GM13976 (cell line): ENCODE measurements around the gene ERGIC1.

Source experiments
- DNase-seq: peaks from one replicate; pipeline ENCODE4 v3.0.0; 2012; ENCODE audit warnings: low spot score
- in situ Hi-C: fragments of 300-500 bp; cut with MboI; formaldehyde crosslinking; loops from one replicate; pipeline ENCODE4 v1.12.0; 2022; ENCODE audit warnings: low sequenced_read_pairs, mixed read lengths, inconsistent platforms; ENCODE audit not compliant: unreplicated experiment
- TF ChIP-seq, protein P1 (sequence below): IDR thresholded peaks from 2 replicates; pipeline ENCODE4 v1.5.1; 2012; ENCODE audit warnings: borderline replicate concordance, mild to moderate bottlenecking; ENCODE audit not compliant: insufficient read depth; ENCODE audit errors: extremely low read depth, missing control alignments, control extremely low read depth

The ERGIC1 gene

DNA sequence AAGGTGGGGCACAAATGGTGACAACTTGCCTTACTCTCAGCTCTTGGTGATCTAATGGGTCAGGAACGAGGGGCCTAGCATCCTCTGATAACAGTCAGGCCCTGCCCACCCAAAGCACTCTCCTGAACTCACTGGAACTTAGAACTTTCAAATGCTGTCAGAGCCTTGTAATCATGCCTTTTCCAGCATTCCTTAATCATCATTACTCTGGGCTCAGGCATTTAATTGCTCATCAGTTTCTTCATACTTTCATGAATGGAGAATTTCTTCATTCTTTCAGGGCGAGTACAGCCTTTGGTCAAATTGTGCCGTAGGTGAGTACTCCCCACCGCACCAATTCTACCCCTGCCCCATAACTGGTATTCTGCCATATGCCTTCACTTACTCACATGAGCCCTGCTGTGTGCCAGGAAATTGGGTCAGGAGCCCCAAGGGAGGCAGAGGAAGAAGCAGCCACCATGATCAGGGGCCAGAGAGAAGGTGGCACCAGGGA is 32.8 kb upstream of the ERGIC1 start:
- in situ Hi-C loops = no loop called here
- no peak for DNase-seq
- TF ChIP-seq, protein P1, sequence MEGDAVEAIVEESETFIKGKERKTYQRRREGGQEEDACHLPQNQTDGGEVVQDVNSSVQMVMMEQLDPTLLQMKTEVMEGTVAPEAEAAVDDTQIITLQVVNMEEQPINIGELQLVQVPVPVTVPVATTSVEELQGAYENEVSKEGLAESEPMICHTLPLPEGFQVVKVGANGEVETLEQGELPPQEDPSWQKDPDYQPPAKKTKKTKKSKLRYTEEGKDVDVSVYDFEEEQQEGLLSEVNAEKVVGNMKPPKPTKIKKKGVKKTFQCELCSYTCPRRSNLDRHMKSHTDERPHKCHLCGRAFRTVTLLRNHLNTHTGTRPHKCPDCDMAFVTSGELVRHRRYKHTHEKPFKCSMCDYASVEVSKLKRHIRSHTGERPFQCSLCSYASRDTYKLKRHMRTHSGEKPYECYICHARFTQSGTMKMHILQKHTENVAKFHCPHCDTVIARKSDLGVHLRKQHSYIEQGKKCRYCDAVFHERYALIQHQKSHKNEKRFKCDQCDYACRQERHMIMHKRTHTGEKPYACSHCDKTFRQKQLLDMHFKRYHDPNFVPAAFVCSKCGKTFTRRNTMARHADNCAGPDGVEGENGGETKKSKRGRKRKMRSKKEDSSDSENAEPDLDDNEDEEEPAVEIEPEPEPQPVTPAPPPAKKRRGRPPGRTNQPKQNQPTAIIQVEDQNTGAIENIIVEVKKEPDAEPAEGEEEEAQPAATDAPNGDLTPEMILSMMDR = no peak

DNA sequence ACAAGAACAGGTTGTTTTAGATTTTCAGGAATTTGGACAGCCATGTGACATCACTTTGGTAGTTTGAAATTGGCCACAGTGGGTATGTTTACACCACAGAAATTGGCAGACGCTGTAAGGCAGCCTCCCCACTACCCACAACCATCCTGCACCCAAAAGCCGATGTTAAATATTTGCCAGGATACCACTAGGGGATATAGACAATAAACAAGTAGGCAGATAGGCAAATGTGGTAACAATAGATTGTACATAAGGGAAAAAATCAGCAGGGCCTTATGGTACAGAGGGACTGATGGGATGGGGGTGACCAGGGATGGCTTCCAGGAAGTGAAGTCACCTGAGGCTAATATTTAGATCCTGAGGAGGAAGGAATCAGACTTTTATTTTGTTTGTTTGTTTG is 31.9 kb upstream of the ERGIC1 start:
- in situ Hi-C loops = no loop called here
- TF ChIP-seq, protein P1 = no peak
- DNase-seq = no peak

DNA sequence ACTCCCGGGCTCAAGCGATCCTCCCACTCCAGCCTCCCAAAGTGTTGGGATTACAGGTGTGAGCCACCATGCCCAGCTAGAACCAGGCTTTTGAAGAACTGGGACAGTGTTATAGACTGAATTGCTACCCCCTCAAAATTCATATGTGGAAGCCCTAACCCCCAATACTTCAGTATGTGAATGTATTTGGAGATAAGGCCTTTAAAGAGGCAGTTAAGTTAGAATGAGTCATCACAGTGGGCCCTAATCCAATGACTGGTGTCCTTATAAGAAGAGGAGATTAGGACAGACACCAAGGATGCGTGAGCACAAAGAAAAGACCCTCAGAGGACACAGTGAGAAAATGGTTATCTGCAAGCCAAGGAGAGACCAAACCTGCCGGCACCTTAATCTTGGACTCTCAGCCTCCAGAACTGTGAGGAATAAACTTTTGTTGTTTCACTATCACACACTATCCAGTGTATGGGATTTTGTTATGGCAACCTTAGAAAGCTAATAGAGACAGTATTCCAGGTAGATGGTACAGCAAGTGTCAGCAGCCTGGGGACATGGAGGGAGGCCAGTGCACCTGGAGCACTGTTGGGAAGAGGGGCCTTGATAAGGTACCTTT is 31.4 kb upstream of the ERGIC1 start:
- TF ChIP-seq, protein P1 = no peak
- in situ Hi-C loops = no loop called here
- DNase-seq = no peak

DNA sequence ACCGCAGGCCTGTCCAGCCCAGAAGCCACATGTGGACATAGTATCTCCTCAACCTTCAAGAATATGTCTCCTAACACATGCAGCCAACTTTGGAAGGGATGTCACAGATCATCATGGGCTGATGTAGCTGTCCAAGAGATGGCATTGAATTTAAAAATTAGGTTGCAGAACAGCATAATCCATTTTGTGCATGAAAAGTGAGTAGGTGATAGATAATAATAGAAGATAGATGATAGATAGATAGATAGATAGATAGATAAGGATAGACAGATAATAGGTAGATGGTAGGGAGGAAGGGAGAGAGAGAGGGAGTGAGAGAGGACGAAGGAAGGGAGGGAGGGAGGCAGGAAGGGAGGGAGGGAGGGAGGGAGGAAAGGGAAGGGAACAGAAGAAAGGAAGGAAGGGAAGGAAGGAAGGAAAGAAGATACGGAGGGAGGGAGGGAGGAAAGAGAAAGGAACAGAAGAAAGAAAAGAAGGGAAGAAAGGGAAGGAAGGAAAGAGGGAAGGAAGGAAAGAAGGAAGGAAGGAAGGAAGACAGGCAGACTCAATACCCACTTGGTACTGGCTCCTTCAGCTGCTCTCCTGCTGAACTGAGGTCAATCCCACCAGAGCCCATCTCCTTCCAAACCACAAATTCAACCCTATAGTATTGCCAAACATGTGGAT is 28.9 kb upstream of the ERGIC1 start:
- TF ChIP-seq, protein P1 = no peak
- in situ Hi-C loops = no loop called here
- no peak for DNase-seq

DNA sequence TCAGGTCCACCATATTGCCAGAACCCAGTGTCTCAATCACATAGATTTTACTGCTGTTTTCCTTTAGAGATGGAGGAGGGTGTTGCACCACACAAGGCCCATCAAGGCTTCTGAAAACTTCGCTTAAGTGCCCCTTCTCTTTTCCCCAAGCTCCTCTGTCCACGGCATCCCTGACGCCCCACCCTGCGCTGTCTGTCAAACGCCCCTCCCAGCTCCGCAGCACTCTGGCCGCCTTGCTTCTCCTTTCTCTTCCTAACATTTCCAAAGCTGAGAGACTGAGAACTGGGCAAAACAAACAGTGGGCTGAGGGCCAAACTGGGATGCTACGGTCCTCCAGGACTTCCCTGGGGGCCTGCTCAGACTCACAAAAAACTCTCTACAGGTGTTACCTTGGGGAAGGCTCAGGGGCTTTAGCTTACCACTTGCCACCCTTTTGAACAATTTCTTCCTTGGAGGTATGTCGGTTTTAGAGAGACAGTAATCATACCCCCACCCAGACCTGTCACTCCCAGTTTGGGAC is 28.3 kb upstream of the ERGIC1 start:
- DNase-seq = no peak
- in situ Hi-C loops = no loop called here
- TF ChIP-seq, protein P1 = no peak

DNA sequence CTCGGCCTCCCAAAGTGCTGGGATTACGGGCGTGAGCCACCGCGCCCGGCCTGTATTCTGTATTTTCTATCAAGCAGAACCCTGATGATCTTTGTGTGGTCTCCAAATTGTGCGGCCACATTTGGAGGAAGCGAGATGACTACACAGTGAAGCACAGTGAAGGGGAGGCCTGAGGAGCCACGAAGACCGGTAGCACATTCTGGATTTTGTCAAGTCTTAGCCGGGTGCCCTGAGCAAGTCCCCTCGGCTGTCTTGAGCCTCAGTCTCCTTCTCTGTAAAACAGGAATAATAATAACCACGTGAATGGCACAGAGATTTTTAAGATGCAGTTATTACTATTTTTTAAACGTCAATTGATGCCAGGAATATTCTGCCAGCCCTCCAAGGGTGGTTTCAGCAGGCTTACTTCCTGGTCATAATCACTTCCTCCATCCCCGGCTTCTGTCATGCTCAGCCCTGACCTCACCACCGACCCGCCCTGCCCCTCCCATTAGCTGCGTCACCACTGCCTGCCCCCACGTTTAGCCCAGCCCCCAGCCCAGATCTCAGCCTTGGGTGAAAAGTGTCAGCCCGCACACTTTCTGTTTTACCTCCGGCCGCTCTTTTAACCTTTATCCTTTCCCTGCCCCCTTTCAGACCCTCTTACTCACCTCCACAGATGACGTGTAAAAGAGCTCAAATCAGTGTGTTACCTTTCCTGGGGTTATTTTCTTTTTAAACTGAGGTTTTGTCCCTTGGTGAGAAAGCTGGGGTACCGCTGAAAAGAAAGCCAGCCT is 27.0 kb upstream of the ERGIC1 start:
- in situ Hi-C loops = no loop called here
- DNase-seq = peak; percentile 96
- TF ChIP-seq, protein P1 = no peak
